HG02623 (cell line): ENCODE data around the gene ATG4B.
"Not testable (repeated sequence)": the region's sequence is repeated elsewhere in the genome, so short reads cannot be mapped to it uniquely, and the experiment has no call there.

Source experiments
- ATAC-seq: cut with Tn5 transposase; IDR thresholded peaks from one replicate; pipeline ENCODE4 v1.9.1; 2021; ENCODE audit warnings: moderate library complexity; ENCODE audit not compliant: unreplicated experiment

Gene ATG4B

DNA sequence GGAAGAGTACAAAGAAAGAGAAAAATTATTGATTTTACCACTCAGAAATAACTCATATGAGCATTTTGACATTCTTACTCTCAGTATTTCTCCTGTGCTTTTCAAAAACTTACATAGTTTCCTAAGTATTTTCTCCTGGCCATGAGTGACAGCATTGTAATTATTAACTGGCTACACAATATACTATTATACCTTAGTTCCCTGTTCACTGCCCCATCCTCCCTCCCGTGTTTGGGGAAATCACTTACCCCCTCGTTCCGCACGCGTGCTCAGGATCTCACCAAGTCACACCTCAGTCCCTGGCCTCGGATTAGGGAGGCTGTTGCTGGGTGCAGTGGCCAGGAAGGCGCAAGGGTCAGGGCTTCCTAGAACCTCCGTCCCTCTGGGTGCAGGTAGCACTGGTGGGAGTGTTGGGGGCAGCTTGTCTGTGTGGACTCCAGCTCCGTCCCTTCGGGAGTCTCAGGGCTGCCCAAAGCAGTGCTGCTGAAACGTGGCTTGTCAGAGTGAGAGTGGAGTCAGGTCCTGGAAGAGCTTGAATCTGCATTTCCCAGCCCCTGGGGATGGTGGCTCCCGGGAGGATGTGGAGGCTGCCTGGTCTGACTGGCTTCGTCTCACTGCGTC lies 23.2 kb downstream of the ATG4B start:
- ATAC-seq = no peak

DNA sequence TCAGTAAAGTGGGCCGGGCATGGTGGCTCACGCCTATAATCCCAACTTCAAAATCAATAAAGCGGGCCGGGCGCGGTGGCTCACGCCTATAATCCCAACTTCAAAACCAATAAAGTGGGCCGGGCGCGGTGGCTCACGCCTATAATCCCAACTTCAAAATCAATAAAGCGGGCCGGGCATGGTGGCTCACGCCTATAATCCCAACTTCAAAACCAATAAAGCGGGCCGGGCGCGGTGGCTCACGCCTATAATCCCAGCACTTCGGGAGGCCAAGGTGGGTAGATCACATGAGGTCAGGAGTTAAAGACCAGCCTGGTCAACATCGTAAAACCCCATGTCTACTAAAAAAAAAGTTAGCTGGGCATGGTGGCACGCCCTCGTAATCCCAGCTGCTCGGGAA lies 25.2 kb downstream of the ATG4B start:
- ATAC-seq = not testable (repeated sequence)

DNA sequence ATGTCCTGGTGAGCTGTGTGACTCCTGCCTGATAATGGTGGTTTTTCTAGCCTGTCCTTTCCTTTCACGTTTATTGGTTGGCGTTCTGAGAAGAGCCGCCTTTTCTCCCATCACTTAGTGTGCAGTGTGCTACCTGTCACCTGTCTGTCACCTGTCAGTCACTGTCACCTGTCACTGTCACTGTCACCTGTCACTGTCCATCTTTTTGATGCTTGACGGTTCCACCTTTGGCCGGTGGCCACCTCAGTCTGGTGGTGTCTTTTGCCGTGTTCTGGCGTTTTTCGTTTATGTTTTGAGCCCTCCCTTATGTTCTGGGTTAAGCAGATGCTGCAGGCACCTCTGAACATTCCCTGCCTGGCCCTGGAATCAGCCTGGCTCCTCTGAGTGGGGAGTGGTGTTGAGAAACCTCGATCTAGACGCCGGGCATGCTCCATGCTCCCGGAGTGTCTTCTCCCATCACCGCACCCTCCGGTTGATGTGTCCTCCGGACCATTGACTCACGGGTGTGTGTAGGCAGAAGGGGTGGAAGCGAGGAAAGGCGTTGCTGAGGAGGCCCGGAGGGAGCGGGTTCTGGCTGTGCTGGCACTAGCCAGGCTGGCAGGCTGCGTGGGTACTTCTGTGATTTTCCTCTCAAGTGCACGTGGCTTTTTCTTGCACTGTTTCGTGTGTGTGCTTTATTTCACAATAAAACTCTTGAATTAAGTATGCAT lies 28.4 kb downstream of the ATG4B start:
- ATAC-seq = no peak

DNA sequence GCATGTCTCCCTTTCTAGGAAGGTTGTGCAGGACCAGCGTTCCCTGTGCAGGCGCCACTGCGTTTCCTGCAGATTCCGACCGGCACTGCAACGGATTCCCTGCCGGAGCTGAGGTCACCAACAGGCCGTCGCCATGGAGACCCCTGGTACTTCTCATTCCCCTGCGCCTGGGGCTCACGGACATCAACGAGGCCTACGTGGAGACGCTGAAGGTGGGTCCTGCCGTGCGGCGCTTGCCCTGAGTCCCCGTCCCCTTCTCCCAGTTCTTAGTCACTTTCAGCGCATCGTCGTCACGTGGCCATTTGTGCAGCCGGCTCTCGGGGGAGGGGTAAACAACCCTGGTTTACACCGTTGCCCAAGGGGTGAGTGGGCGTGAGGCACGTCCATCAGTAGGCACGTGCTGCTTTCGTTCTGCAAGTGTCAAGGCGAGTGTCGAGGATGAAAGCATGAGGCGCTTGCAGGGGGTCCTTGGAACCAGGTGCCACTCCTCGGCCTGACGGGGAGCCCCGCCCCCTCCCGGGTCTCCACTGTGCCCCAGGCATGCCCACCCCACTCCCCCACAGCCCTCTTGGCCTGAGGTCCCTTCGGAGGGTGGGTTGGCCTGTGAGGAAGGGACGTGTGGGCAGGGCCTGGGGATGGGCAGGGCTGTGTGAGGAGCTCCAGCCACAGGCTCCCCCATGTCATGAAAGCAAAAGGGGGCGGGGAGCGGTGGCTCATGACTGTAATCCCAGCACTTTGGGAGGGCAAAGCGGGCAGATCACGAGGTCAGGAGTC lies 29.3 kb downstream of the ATG4B start:
- ATAC-seq = no peak

GRCh38 chr2:241668354-241668753 lies 30.9 kb downstream of the ATG4B start:
- ATAC-seq = no peak

- ATAC-seq = no peak
Observed at GRCh38 chr2:241668839-241669238, 31.3 kb downstream of the ATG4B start.

DNA sequence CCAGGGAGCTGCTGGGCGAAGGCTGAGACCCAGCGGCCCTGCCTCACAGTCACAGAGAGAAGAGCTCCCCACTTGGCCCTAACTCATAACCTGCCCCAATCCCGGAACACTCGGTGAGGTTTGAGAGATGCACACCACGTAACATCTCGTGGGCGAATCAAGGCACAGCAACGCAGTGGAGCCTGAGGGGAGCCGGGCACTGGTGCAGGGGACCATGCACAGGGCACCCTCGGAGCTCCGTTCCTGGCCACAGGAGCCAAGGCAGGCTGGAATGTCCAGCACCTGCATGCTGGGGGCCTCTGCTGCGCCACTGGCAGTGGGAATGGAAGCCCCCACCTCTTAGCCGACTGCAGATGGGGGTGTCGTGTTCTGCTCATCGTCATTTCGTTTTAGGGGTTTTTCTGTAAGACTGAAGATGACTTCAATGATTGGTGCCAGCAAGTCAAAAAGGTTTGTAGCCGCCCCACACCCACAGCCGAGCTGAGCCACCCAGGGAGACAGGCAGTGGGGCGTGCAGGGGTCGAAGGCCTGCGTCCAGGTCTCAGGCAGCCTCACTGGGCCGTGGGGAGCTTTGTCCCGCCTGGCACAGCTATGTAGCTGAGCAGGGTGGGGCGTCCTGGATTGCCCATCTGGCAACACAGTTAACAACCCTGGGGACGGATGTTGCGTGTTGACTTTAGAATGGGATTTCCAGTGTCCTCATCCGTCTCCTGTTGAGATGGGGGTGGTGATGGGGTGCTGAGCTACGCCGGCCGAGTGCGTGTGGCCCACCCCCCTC lies 33.0 kb downstream of the ATG4B start:
- ATAC-seq = no peak

GRCh38 chr2:241671457-241672240 lies 34.2 kb downstream of the ATG4B start:
- no peak for ATAC-seq

GRCh38 chr2:241672243-241673188 lies 35.0 kb downstream of the ATG4B start:
- ATAC-seq = no peak

DNA sequence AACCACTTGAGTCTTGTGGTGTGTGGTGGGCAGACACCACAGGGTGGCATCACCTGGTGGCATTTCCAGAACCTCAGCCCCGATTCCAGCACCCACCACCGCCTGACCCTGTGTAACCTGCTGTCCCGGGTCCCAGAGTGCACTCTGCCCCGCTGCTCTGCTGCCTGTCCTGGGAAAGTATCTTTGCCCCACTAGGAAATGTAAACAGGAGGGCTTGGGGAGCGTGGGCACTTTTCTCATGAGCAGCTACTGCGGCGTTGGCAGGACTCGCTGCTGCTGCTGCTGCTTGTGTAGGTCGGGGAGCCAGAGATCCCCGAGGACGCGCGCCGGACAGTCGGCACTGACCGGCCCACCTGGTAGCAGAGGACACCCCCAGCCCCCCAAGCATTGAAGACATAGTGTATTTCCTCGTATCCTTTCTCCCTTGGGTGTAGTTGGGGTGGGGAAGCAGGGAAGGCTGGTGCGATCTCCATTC lies 35.7 kb downstream of the ATG4B start:
- no peak for ATAC-seq

DNA sequence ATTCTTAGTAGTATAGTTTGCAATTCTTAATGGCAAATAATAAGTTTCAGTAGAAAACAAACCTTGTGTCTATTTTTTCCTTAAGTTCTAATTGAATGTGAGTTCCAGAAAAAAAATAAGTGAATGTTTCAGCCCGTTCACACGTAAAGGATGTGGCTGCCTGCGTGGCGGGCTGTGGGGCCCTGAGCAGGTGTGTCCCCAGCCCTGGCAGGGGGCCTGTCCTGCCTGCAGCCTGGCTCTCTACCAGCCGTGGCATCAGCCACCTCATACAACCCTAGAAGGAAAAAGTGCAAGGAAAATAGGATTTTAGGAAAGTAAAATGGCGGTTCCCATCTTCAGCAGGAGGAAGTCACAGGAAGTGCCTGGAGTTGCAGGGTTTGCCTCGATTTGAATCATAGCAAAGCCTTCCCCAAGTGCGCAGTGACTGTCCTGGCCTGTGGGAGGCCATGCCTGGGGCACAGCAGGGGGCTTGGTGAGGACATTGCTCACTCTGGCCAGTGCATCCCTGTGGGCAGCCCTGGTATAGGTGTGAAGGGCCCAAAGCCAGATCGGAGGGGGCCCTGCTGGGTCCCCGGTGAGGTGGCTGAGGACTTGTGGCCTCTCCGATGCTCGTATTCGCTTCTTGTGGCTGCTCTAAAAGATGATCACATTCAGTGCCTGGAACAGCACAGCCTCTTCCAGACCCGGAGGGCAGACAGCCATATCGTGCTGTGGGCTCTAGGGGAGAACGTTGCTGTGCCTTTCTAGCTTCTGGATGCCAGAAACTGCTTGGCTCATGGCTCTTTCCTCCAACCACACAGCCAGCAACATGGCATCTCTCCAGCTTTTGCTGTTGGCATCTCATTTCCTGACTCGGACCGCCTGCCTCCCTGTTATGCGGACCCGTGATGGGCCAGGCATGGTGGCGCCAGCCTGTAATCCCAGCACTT lies 36.6 kb downstream of the ATG4B start:
- ATAC-seq = no peak

GRCh38 chr2:241675885-241676284 lies 38.4 kb downstream of the ATG4B start:
- ATAC-seq = no peak

GRCh38 chr2:241676665-241677064 lies 39.2 kb downstream of the ATG4B start:
- no peak for ATAC-seq

GRCh38 chr2:241677392-241677791 lies 39.9 kb downstream of the ATG4B start:
- ATAC-seq = no peak

DNA sequence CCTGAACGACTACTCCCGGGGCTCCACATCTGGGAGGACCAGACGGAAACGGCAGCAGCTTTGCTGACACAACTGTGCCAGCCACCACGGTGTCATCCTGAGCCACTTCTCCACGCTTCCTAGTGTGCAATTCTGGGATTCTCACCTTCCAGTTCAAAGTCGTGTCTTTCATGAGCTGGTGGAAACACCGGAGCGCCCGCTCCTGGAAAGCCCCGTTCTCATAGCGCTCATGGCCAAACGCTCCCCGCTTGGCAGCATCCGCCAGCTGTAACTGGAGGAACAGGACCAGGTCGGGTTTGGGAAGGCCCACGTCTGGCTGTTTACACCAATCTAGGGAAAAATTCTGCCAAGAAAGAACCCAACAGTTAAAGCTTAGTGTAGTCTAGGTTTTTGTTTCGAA lies 40.8 kb downstream of the ATG4B start:
- ATAC-seq = no peak

DNA sequence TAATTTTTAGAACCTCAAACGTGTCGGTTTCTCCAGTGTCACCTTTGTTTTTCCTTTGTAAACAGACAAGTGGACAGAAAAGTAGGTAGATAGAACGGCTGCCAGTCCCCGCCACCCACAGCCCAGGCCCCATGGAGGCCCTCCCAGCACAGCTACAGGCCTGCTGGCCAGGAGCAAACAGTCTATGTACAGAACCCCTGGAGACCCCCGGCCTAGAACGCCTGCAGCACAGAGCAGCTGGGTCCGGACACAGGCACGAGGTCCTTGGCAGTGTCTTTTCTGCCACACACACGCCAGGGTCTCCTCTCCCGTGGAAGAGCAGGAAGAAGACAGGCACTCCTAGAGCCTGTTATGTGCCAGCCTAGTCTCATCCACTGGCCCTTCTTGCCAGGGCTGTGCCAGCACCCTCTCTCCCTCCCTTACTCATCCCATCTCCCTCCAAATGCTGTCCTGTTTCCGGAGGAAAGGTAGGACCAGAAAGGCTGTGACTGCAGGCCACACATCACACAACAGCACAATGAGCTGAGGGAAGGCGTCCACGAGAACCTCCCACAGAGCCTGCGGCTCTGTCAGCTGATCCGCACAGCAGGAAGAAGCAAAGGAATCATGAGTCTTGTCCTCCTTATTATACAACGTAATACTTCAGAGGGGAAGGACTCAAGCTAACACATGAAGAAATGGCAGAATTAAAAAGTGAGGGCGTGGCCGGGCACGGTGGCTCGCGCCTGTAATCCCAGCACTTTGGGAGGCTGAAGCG lies 41.5 kb downstream of the ATG4B start:
- no peak for ATAC-seq

- no peak for ATAC-seq
Observed at GRCh38 chr2:241680044-241680443, 42.6 kb downstream of the ATG4B start.
